B cell (primary cell): ENCODE results near the gene ZNF804A.

Experiments used
- EZH2 ChIP-seq: IDR thresholded peaks from 2 replicates; pipeline ENCODE4 v1.6.1; 2012; ENCODE audit warnings: borderline replicate concordance, low read depth, mild to moderate bottlenecking, moderate library complexity, low read length; ENCODE audit not compliant: insufficient read depth, poor library complexity, severe bottlenecking
- TF ChIP-seq, protein P1 (sequence below): fragments of 200-600 bp; IDR thresholded peaks from one replicate; pipeline ENCODE4 v1.8.0; 2022; ENCODE audit warnings: antibody characterized with exemption, mild to moderate bottlenecking

DNA sequence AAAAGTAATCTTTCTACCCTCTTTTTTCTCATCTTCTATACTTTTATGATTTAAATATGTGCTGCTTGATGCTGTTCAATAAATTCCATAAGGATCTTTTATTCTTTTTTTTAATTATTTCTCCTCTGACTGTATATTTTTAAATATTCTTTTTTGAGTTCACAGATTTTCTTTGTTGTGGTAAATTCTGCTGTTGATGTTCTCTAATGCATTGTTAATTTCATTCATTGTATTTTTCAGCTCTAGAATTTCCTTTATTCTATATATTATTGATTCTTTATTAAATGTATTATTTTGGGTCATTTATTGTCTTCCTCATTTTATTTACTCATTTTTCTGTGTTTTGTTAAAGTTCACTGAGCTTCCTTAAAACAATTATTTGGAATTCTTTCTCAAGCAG is 260.9 kb downstream of the ZNF804A start:
- TF ChIP-seq, protein P1, sequence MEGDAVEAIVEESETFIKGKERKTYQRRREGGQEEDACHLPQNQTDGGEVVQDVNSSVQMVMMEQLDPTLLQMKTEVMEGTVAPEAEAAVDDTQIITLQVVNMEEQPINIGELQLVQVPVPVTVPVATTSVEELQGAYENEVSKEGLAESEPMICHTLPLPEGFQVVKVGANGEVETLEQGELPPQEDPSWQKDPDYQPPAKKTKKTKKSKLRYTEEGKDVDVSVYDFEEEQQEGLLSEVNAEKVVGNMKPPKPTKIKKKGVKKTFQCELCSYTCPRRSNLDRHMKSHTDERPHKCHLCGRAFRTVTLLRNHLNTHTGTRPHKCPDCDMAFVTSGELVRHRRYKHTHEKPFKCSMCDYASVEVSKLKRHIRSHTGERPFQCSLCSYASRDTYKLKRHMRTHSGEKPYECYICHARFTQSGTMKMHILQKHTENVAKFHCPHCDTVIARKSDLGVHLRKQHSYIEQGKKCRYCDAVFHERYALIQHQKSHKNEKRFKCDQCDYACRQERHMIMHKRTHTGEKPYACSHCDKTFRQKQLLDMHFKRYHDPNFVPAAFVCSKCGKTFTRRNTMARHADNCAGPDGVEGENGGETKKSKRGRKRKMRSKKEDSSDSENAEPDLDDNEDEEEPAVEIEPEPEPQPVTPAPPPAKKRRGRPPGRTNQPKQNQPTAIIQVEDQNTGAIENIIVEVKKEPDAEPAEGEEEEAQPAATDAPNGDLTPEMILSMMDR = no peak
- TF ChIP-seq EZH2 = no peak
